ENCODE data around the gene ATOSA.

DNA sequence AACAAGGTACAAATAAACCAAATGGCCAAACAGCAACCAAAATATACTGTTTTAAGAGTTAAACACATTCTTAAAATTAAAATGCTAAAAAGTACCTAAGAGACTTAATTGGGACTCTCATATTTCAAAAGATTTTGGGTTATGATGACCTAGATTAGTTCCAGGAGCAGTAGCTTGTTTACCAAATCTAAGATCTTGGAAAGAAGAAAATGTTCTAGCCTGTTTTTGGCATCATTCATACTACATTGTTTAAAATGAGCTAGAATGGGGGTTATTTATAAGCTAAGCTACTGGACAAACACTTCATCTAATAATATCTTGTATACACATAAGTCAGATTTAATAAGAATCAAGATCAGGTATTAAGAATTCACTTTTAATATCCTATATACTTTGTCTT lies 22.8 kb downstream of the ATOSA start:
- TF ChIP-seq, protein P1, sequence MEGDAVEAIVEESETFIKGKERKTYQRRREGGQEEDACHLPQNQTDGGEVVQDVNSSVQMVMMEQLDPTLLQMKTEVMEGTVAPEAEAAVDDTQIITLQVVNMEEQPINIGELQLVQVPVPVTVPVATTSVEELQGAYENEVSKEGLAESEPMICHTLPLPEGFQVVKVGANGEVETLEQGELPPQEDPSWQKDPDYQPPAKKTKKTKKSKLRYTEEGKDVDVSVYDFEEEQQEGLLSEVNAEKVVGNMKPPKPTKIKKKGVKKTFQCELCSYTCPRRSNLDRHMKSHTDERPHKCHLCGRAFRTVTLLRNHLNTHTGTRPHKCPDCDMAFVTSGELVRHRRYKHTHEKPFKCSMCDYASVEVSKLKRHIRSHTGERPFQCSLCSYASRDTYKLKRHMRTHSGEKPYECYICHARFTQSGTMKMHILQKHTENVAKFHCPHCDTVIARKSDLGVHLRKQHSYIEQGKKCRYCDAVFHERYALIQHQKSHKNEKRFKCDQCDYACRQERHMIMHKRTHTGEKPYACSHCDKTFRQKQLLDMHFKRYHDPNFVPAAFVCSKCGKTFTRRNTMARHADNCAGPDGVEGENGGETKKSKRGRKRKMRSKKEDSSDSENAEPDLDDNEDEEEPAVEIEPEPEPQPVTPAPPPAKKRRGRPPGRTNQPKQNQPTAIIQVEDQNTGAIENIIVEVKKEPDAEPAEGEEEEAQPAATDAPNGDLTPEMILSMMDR (optimal IDR thresholded peaks at IDR 0.05 in 1 of 3, IDR thresholded peaks at IDR 0.05 in 1 of 3, conservative IDR thresholded peaks at IDR 0.05 in 1 of 3; ENCODE audit: extremely low read depth in 1 of 3, insufficient read depth in 2 of 3, low read length in 3 of 3) = no peak
- TF ChIP-seq EZH2 (IDR thresholded peaks at IDR 0.05; ENCODE audit: low read length) = no peak
